Activated CD8-positive, alpha-beta T cell treated with anti-CD3 and anti-CD28 coated beads, Interleukin-2, amount 10 ng/mL, durations not matched to agents 7 days and 5 days (primary cell): ENCODE results near the gene VTI1A. TPM values are rescaled to one million over a fixed set of nuclear protein-coding genes. Genes with fewer than 3 reads are reported as not detected.

ENCODE experiments used
- ATAC-seq: fragments of 150-1000 bp; cut with Tn5 transposase; one replicate; pipeline ENCODE4 v1.10.0; 2021; ENCODE audit warnings: moderate library complexity
- CTCF ChIA-PET: fragments of 350-600 bp; sonication (Branson Sonifier 250); formaldehyde crosslinking; loops from one replicate; lab custom pipeline; 2021; ENCODE audit warnings: antibody characterized with exemption; lab: Charles Lee
- POLR2A ChIA-PET: fragments of 350-600 bp; sonication (Branson Sonifier 250); formaldehyde crosslinking; loops from one replicate; lab custom pipeline; 2021; ENCODE audit warnings: antibody characterized with exemption; lab: Charles Lee
- DNase-seq: peaks from one replicate; pipeline ENCODE4 v3.0.0-alpha.2; 2020
- H3K27ac Mint-ChIP-seq: one replicate; pipeline ENCODE4 v1.8.0; 2021; ENCODE audit warnings: mild to moderate bottlenecking, mixed read lengths
- H3K27me3 Mint-ChIP-seq: one replicate; pipeline ENCODE4 v1.8.0; 2021; ENCODE audit warnings: low read depth, mixed read lengths
- H3K36me3 Mint-ChIP-seq: one replicate; pipeline ENCODE4 v1.8.0; 2021; ENCODE audit warnings: low read depth, mixed read lengths
- H3K4me1 Mint-ChIP-seq: one replicate; pipeline ENCODE4 v1.8.0; 2021; ENCODE audit warnings: low read depth, mixed read lengths
- H3K4me3 Mint-ChIP-seq: one replicate; pipeline ENCODE4 v1.8.0; 2021; ENCODE audit warnings: mild to moderate bottlenecking, mixed read lengths
- H3K9me3 Mint-ChIP-seq: one replicate; pipeline ENCODE4 v1.8.0; 2022; ENCODE audit warnings: mixed read lengths; ENCODE audit not compliant: insufficient read depth
- total RNA-seq, 2 experiments: library from RNA; stranded (reverse); gene quantifications; one replicate each; pipeline ENCODE4 v1.2.3, GENCODE V29; 2021

VTI1A gene
- total RNA-seq, 2 experiments from 2014 or later = 40.2 to 43.7 TPM

DNA sequence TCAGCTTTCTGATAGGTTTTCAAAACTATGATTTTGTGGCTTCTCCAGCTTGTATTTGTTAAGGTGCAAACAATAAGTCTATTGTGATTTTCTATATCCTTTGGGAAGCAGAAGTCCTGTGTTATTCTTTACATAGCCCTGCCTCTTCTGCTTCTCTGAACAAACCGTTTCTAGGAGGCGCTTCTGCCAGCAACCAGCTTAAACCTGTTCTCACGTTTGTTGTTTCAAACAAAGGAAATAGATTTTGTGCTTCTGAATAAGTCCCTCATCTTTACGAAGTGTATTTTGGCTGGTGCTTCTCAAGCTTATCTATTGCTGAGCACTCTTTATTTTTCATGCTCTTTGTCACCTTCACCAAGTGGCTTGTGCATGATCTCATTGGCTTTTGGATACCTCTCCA lies 61.0 kb downstream of the VTI1A start:
- POLR2A ChIA-PET = no interaction called here
- ATAC-seq (no peak), DNase-seq (no peak)
- H3K27me3 Mint-ChIP-seq = no peaks in the 10 kb centered on the region
- peaks cover 16% of the 10 kb centered on the region for H3K36me3 Mint-ChIP-seq
- no peaks in the 10 kb centered on the region for H3K9me3 Mint-ChIP-seq
- CTCF ChIA-PET = interaction anchor here (1.8 kb wide), 1 partner anchor 36 kb away, joined by 4 read pairs; no protein-coding TSS in a partner anchor
- H3K4me1 Mint-ChIP-seq = peaks cover 10% of the 10 kb centered on the region
- no peak overlapping the region for H3K27ac Mint-ChIP-seq
- no peak overlapping the region for H3K4me3 Mint-ChIP-seq

DNA sequence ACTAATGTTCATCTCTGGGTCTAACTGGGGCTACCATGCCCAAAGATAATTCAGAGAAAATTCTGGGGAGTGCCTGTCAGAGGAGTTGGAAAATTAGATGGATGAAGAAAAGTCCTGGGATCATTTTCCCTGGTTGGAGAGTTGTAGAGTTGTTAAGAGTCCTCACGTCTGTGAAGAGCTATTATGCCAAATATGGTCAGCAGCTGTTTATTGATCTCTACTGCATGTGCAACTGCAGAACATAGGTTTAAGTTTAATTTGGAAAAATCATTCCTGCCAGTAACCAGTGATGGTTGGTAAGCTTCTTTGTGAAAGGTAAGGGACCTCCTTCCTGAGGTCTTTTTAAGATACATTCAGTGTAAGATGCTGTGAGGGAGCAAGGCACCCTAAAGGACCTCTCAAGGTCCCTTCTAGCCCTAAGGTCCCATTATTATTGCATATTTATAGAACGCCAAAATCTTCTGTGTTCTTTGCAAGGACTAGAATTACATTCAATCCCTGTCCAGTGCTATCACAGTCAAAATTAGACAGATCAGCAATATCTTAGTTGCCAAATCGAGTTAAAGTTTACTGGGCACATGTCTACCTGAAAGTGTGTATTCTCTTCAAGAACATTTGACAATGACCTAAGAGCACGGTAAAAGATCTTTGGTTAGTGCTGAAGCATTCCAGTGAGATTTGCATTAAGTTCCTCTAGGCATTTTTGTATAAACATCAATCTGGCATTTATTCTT lies 62.7 kb downstream of the VTI1A start:
- Mint-ChIP-seq H3K27me3 (no peaks in the 10 kb centered on the region), H3K4me3 (no peak overlapping the region), H3K27ac (no peak overlapping the region), H3K4me1 (peaks cover 10% of the 10 kb centered on the region), H3K36me3 (peaks cover 16% of the 10 kb centered on the region), H3K9me3 (no peaks in the 10 kb centered on the region)
- ChIA-PET POLR2A (no interaction called here), CTCF (interaction anchor here (1.2 kb wide), 1 partner anchor 75 kb away, joined by 3 read pairs; no protein-coding TSS in a partner anchor)
- ATAC-seq (no peak), DNase-seq (no peak)

DNA sequence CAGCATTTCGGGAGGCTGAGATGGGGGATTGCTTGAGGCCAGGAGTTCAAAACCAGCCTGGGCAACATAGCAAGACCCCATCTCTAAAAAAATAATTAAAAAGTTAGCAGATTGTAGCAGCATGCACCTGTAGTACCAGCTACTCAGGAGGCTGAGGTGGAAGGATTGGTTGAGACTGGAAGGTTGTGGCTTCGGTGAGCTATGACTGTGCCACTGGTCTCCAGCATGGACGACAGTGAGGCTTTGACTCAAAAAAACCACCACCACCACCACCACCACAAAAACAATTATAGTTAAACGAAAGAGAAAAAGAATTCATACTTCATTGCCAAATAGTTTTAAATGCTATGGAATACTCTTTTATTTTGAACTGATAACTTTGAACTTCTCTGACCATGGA lies 63.4 kb downstream of the VTI1A start:
- H3K27me3 Mint-ChIP-seq = no peaks in the 10 kb centered on the region
- POLR2A ChIA-PET = no interaction called here
- CTCF ChIA-PET = no interaction called here
- no peaks in the 10 kb centered on the region for H3K9me3 Mint-ChIP-seq
- H3K4me3 Mint-ChIP-seq = no peak overlapping the region
- H3K27ac Mint-ChIP-seq = no peak overlapping the region
- peaks cover 10% of the 10 kb centered on the region for H3K4me1 Mint-ChIP-seq
- peaks cover 16% of the 10 kb centered on the region for H3K36me3 Mint-ChIP-seq
- DNase-seq = peak; percentile 52
- peak; percentile 70 for ATAC-seq

DNA sequence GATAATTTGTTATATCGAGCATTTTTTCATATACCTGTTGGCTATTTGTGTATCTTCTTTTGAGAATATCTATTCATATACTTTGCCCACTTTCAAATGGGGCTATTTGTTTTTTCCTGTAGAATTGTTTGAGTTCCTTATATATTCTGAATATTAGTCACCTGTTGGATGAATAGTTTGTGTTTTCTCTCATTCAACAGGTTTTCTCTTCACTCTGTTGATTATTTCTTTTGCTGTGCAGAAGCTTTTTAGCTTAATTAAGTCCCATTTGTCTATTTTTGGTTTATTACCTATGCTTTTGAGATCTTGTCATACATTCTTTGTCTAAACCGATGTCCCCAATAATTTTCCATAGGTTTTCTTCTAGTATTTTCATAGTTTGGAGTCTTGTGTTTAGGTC lies 65.3 kb downstream of the VTI1A start:
- H3K4me1 Mint-ChIP-seq = peaks cover 10% of the 10 kb centered on the region
- no peak overlapping the region for H3K4me3 Mint-ChIP-seq
- DNase-seq = no peak
- ChIA-PET POLR2A (no interaction called here), CTCF (no interaction called here)
- H3K27ac Mint-ChIP-seq = no peak overlapping the region
- H3K36me3 Mint-ChIP-seq = peaks cover 16% of the 10 kb centered on the region
- H3K27me3 Mint-ChIP-seq = no peaks in the 10 kb centered on the region
- ATAC-seq = no peak
- H3K9me3 Mint-ChIP-seq = no peaks in the 10 kb centered on the region

DNA sequence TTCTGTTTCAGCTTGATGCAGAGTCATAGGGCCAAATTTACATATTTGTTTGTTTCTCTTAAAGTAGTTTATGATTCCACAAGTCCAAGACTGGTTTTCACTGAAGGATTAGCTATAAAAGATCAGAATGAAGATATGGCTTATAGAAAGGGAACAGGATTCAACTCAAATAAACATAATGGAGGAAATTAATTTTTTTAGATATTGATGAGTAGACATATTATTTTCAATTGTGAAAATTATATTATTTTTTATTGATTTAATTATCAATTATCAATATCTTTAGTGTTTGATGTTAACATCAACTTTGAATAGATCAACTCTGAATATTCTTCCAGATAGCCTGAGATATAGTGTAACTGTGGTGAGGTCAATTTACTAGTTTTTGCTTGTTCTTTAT lies 68.1 kb downstream of the VTI1A start:
- DNase-seq (no peak), ATAC-seq (no peak)
- H3K36me3 Mint-ChIP-seq = peaks cover 7% of the 10 kb centered on the region
- no peaks in the 10 kb centered on the region for H3K9me3 Mint-ChIP-seq
- H3K4me1 Mint-ChIP-seq = peaks cover 5% of the 10 kb centered on the region
- no peaks in the 10 kb centered on the region for H3K27me3 Mint-ChIP-seq
- CTCF ChIA-PET = no interaction called here
- POLR2A ChIA-PET = no interaction called here
- H3K4me3 Mint-ChIP-seq = no peak overlapping the region
- H3K27ac Mint-ChIP-seq = no peak overlapping the region

DNA sequence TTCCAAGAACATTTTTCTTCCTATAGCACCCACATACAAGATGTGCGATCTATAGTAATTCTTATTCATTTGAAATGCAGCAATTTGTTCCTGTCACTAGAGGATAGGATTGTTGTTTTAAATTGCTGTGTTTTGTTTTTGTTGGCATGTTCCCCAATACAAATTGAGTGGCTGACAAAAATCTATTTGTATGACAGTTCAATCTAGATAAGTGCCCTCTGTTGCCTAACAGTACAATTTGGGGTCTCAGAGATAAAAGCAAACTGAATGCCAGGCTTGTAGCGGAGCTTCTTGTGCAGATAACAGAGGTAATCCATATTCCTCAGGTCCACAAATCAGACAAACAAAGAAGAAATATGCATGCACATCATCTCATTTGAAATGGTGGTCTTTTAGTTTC lies 68.8 kb downstream of the VTI1A start:
- no peak for ATAC-seq
- DNase-seq = no peak
- H3K4me3 Mint-ChIP-seq = no peak overlapping the region
- H3K4me1 Mint-ChIP-seq = no peaks in the 10 kb centered on the region
- ChIA-PET CTCF (no interaction called here), POLR2A (no interaction called here)
- H3K9me3 Mint-ChIP-seq = no peaks in the 10 kb centered on the region
- H3K36me3 Mint-ChIP-seq = peaks cover 7% of the 10 kb centered on the region
- no peak overlapping the region for H3K27ac Mint-ChIP-seq
- H3K27me3 Mint-ChIP-seq = no peaks in the 10 kb centered on the region

DNA sequence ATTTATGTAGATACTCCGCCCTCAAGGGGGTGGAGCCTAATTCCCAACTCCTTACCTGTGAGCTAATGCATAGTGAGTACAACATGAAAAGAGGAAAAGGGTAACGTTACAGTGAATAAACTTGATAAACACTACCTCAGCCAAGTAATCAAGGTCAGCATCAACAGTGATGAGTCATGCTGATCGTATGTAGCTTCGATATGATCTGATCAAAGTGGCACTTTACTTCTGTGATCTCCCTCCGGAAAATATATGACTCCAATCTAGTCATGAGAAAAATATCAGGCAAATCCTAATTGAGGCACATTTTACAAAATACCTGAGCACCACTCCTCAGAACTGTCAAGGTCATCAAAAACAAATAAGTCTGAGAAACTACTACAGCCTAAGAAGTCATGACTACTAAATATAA lies 70.4 kb downstream of the VTI1A start:
- ChIA-PET CTCF (no interaction called here), POLR2A (no interaction called here)
- Mint-ChIP-seq H3K27ac (no peak overlapping the region), H3K4me3 (no peak overlapping the region), H3K36me3 (peaks cover 2% of the 10 kb centered on the region), H3K4me1 (no peaks in the 10 kb centered on the region), H3K27me3 (no peaks in the 10 kb centered on the region), H3K9me3 (no peaks in the 10 kb centered on the region)
- no peak for DNase-seq
- no peak for ATAC-seq

DNA sequence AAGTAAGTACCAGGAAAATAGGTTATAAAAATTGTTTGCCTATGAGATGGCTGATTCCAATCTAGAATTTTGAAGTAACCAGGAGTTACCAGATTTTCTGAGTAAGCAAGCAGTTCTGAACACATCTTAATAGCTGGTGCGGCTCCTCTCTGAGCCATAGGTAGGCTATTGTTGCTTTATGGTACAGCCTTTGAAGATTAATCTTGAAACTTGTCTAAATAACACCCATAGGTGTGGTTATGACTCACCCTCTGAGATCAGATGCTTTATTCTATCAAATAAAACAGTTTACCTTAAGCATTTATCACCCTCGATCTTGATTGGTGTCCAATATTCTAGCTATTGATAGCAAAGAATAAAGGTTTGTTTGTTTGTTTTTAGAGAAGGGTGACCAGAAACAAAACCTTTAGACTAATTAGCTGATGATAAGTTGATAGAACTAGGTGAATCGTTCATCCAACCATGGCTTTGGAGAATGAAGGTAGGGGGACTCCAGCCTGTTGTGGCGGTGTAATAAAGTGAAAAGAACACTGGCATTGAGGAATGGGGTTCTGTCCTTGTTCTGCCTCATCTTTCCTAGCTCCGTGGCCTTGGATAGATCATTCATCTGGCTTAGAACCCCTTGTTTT lies 72.2 kb downstream of the VTI1A start:
- H3K27ac Mint-ChIP-seq = no peak overlapping the region
- H3K9me3 Mint-ChIP-seq = no peaks in the 10 kb centered on the region
- ChIA-PET POLR2A (interaction anchor here (0.5 kb wide), 1 partner anchor 22 kb away, joined by 3 read pairs; no protein-coding TSS in a partner anchor), CTCF (no interaction called here)
- H3K27me3 Mint-ChIP-seq = no peaks in the 10 kb centered on the region
- no peaks in the 10 kb centered on the region for H3K4me1 Mint-ChIP-seq
- ATAC-seq = peak; percentile 57
- DNase-seq = no peak
- H3K4me3 Mint-ChIP-seq = no peak overlapping the region
- peaks cover 2% of the 10 kb centered on the region for H3K36me3 Mint-ChIP-seq

DNA sequence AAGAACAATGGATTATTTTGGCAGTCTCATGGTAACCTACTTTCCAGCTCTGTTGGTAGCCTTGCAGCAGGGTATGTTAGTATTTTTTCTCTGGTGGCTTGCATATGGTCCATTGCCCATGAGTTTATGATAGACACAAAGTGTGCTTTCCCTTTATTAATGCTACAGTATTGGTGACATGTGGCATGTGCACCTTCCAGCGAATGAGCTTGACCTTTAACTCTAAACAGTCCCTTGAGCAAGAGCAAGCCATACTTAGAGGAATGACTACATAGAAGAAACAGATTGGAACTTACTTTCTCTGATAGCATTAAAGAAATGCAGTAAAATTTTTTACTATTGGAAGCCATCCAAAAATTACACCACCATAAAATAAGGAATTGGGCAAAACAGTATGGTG lies 73.9 kb downstream of the VTI1A start:
- peaks cover 5% of the 10 kb centered on the region for H3K4me1 Mint-ChIP-seq
- ChIA-PET POLR2A (no interaction called here), CTCF (no interaction called here)

DNA sequence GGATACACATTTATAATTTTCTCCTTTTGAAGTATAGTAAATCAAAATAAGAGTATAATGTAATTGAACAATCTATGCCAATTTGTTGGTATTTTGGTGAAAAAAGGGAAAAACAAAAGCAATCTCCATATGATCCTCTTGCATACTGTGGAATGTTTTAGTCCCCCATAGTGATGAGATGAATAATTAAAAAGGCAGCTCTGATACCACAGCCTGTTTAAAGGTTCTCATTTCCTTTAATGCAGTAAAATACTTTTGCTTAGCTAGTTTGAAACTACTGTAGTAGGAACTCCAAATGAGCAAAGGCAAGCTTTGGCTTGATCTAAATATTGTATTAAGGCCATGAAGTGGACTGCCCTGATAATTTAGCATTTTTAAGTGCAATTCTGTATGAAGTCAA lies 77.6 kb downstream of the VTI1A start:
- H3K36me3 Mint-ChIP-seq = peaks cover 6% of the 10 kb centered on the region
- no peak overlapping the region for H3K4me3 Mint-ChIP-seq
- H3K27ac Mint-ChIP-seq = no peak overlapping the region
- ChIA-PET CTCF (no interaction called here), POLR2A (no interaction called here)
- no peaks in the 10 kb centered on the region for H3K27me3 Mint-ChIP-seq
- peaks cover 8% of the 10 kb centered on the region for H3K4me1 Mint-ChIP-seq
- ATAC-seq = no peak
- H3K9me3 Mint-ChIP-seq = no peaks in the 10 kb centered on the region
- no peak for DNase-seq

More for the DNA sequence above, 73.9 kb downstream of the VTI1A start:
- Mint-ChIP-seq H3K27me3 (no peaks in the 10 kb centered on the region), H3K27ac (no peak overlapping the region), H3K4me3 (no peak overlapping the region), H3K9me3 (no peaks in the 10 kb centered on the region), H3K36me3 (no peaks in the 10 kb centered on the region)
- no peak for DNase-seq
- ATAC-seq = no peak

DNA sequence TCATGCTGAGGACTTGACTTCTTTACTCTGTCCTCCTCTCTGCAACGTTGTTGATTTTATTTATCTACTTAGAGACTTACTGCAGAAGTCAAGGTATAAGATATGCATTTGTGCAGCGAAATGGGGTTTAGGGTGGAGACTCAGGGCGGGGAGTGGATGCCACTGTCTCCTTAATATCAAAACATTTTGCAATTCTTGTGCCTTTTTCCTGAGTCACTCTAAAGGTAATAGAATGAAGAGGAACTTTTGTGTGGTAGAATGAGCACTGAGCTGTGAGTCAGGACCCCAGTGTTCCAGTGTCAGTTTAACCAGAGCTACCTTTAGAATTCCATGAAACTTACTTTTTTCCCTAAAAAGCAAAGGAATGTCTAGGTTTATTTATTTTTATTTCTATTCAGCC lies 78.2 kb downstream of the VTI1A start:
- no peaks in the 10 kb centered on the region for H3K27me3 Mint-ChIP-seq
- peaks cover 6% of the 10 kb centered on the region for H3K36me3 Mint-ChIP-seq
- ChIA-PET CTCF (no interaction called here), POLR2A (no interaction called here)
- no peak overlapping the region for H3K27ac Mint-ChIP-seq
- H3K4me3 Mint-ChIP-seq = no peak overlapping the region
- no peaks in the 10 kb centered on the region for H3K9me3 Mint-ChIP-seq
- peaks cover 8% of the 10 kb centered on the region for H3K4me1 Mint-ChIP-seq
- DNase-seq = no peak
- ATAC-seq = no peak

DNA sequence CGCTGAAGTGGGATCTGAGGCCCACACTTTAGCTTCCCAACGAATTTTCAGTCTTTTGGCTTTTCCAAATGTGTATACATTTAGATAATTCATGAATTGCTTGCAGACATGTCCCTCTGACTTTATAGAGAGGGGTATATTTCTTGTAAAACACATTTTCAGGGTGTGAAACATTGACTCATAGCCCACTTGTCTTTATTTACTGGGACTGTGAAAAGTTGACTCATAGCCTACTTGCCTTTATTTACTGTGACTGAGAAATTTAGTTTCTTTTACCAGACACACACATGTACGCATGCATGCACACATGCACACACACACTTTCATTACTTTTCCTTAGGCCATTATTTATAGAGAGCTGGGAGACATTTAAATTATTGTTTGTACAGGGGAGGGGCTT lies 79.1 kb downstream of the VTI1A start:
- Mint-ChIP-seq H3K27ac (no peak overlapping the region), H3K4me1 (peaks cover 16% of the 10 kb centered on the region), H3K9me3 (peaks cover 4% of the 10 kb centered on the region), H3K4me3 (no peak overlapping the region), H3K27me3 (no peaks in the 10 kb centered on the region), H3K36me3 (peaks cover 13% of the 10 kb centered on the region)
- DNase-seq = no peak
- CTCF ChIA-PET = interaction anchor here (1.4 to 1.8 kb wide), 2 partner anchors 50 to 54 kb away, joined by 5 to 6 read pairs; no protein-coding TSS in a partner anchor
- POLR2A ChIA-PET = no interaction called here
- no peak for ATAC-seq
